Coronary artery (tissue), 2 donors: ENCODE results near the gene MRGPRF.

Experiments
- DNase-seq: peaks from one replicate; pipeline ENCODE4 v3.0.0-alpha.2; 2017; ENCODE audit warnings: low spot score
- H3K27ac ChIP-seq, 2 donors: fragments of 200-600 bp; sonication (generic); one replicate each; pipeline ENCODE4 v1.5.1; 2016 to 2019
- H3K4me3 ChIP-seq: fragments of 200-600 bp; sonication (generic); 2 replicates; pipeline ENCODE4 v1.5.1; 2016; ENCODE audit warnings: mild to moderate bottlenecking, moderate library complexity
- TF ChIP-seq, protein P1 (sequence below): fragments of 200-600 bp; sonication (generic); IDR thresholded peaks from one replicate; pipeline ENCODE4 v1.5.1; 2019; ENCODE audit warnings: antibody characterized with exemption

MRGPRF gene

DNA sequence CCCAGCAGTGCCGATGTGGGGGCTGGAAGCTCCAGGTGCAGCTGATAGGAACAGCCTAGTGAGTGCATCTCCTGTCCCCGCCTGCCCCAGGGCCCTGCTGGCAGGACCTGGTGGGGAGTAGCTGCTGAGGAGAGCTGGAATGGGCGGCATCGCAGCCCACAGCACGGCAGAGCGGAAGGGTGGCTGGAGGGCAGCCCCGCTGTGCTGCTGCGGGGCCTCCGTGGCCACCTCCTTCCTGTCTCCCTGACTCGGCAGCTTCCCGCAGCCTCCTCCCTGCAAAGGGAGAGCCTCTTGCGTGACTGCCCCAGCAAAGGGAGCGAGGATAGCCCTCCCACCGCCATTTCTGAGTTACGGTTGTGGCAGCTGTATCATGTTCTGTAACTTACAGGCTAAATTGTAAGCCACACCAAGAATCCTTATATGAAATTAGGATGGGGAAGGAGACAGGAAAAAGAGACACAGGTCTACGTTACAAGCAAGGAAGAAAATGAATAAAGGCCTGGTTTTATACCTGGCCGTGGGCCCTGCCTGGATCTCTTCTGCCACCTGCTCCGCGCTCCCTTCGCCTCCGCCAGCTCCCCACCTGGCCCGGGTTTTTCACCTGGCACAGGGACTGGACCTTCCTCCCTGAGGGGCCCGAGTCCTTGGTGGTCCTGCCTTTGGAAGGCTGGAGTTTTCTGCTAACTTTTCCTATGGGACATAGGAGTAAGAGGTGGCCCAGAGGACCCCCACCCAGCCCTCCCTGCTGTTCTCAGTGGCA lies 45.6 kb upstream of the MRGPRF start:
- Histone ChIP-seq H3K27ac (no peak overlapping the region), H3K4me3 (no peak overlapping the region)
- DNase-seq, result no peak
- TF ChIP-seq, protein P1, sequence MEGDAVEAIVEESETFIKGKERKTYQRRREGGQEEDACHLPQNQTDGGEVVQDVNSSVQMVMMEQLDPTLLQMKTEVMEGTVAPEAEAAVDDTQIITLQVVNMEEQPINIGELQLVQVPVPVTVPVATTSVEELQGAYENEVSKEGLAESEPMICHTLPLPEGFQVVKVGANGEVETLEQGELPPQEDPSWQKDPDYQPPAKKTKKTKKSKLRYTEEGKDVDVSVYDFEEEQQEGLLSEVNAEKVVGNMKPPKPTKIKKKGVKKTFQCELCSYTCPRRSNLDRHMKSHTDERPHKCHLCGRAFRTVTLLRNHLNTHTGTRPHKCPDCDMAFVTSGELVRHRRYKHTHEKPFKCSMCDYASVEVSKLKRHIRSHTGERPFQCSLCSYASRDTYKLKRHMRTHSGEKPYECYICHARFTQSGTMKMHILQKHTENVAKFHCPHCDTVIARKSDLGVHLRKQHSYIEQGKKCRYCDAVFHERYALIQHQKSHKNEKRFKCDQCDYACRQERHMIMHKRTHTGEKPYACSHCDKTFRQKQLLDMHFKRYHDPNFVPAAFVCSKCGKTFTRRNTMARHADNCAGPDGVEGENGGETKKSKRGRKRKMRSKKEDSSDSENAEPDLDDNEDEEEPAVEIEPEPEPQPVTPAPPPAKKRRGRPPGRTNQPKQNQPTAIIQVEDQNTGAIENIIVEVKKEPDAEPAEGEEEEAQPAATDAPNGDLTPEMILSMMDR, result no peak

DNA sequence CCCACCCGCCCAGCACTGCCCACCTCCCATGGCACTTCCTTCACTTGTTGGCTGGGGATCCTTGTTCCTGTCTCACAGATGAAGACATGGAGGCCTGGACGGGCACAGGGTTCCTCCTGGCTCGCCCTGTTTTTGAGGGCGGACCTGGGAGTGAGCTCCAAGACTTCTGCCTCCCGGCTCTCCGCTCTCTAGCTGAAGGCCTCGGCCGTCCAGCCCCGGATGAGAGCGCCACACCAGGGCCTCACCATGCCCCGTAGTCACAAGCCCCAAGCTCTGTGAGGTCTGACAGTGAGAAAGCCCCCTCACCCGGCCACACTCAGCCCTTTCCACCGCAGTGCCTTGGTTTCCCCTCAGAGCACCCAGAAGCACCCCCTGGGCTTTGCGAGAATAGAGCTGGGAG lies 44.8 kb upstream of the MRGPRF start:
- no peak overlapping the region for H3K27ac ChIP-seq
- H3K4me3 ChIP-seq, result no peak overlapping the region
- TF ChIP-seq, protein P1, result no peak
- DNase-seq, result no peak

DNA sequence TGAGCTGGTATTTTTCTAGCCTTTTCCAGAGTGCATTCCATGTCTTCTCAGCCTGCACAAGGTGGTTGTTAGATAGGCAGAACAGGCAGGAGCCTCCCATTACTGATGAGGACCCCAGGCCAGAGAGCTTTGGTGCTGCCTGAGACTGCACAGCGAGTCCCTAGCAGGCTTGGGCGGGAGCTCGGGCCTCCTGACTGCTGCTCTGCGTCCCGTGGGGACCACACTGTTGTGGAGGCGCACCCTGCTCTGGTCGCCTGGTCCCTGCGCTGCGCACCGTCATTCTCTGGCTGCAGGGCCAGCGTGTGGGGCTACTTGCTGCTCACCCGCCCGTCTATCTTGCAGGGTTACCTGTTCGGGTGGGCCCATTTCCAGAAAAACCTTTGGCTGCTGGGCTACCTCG lies 44.2 kb upstream of the MRGPRF start:
- DNase-seq, result no peak
- TF ChIP-seq, protein P1, result no peak
- no peak overlapping the region for H3K27ac ChIP-seq
- H3K4me3 ChIP-seq, result no peak overlapping the region

DNA sequence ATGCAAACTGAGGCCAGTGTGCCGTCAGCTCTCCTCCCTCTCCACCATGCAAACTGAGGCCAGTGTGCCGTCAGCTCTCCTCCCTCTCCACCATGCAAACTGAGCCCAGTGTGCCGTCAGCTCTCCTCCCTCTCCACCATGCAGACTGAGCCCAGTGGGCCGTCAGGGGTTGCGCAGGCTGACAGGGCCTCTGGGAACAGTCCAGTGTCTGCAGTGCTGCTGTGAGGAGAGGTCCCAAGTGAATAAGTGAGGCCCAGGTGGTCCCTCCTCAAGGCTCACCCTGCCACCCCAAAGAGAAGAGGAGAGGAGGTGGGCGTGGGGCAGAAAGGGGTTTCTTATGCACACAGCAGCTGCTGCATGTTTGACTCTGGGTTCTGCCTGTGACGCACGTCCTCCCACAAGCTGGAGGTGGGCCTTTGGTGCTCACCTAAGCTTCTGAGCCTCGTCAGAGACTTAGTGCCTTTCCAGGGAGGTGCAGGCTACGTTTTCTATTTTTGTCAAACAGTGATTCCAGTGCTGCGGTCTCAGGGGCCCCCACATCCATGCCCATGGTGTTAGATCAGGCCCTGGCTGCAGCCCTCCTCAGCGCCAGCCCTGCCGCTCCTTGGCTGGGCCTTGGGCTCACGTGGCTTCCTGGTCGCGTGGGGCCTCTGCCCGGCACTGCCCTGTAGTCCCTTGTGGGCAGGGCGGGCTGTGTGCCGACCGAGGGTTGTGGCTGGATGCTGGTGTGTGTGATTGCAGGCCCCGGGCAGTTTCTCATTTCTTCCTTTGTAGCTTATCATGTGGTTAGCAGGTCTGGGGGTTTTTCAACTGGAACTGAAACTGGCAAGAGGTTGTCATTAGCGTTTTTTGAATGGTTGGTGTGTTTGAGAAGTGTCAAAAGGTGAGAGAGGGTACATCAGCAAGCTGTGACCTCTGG lies 42.8 kb upstream of the MRGPRF start:
- TF ChIP-seq, protein P1, result no peak
- DNase-seq, result no peak
- Histone ChIP-seq H3K4me3 (no peak overlapping the region), H3K27ac (no peak overlapping the region)

DNA sequence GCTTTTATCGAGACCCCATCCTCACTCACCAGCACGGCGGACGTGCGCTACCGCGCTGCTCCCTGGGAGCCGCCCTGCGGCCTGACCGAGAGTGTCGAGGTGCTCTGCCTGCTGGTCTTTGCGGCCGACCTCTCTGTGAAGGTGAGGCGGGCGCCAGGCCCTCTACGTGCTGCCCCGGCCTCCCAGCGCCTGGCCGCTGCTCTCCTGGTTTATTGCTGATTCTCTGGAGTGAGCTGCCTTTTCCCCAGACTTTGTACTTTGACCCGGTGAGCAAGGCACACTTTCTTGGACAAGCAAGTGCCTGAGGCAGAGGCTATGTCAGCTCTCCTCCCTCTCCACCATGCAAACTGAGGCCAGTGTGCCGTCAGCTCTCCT lies 42.2 kb upstream of the MRGPRF start:
- no peak overlapping the region for H3K4me3 ChIP-seq
- no peak overlapping the region for H3K27ac ChIP-seq
- TF ChIP-seq, protein P1, result no peak
- DNase-seq, result no peak

DNA sequence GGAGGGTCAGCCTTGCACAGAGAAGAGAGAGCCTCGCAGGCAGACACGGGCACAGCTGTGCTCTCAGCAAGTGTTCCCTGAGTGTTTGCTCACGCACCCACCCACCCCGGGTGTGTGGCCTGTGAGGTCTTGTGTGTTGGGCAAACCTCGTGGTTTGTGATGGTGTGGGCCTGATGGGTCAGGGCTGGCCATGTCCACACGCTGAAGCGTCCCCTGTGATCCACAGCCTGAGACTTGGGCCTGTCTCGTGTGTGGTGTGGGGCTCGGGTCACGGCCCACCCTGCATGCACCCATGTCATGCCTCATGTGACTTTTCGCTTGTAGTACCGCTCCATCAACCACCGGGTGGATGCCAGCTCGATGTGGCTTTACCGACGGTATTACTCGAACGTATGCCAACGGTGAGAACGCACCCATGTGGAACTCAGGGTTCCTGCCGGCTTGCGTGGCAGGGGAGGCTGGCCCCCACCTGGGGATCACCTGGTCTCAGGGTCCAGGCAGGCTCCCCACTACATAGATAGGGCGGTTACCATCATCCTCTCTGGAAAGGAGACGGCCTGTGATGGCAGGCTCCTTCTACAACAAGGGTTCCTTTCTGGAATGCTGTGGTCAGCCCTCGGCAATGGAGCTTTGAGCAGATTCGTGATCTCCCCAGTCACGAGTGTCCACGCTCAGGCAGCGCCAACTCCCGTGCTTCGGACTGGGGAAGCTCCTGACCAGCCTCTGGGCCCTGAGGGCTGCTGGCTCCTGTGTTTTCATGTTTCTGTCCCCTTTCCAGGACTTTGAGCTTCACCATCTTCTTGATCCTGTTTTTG lies 41.6 kb upstream of the MRGPRF start:
- DNase-seq, result no peak
- TF ChIP-seq, protein P1, result no peak
- no peak overlapping the region for H3K4me3 ChIP-seq
- no peak overlapping the region for H3K27ac ChIP-seq
